Posterior cingulate gyrus (tissue), 11 donors: ENCODE data around the gene XPNPEP1.

Experiments
- DNase-seq, 10 donors: peaks; one replicate each; pipeline versions ENCODE4 v3.0.0 to v3.0.0-alpha.2; 2020 to 2021; ENCODE audit warnings: mixed read lengths in 3 of 10
- intact Hi-C: fragments of 100-400 bp; cut with DNase I; formaldehyde crosslinking; loops from one replicate; pipeline ENCODE4 v1.15.1; 2023

Gene XPNPEP1

DNA sequence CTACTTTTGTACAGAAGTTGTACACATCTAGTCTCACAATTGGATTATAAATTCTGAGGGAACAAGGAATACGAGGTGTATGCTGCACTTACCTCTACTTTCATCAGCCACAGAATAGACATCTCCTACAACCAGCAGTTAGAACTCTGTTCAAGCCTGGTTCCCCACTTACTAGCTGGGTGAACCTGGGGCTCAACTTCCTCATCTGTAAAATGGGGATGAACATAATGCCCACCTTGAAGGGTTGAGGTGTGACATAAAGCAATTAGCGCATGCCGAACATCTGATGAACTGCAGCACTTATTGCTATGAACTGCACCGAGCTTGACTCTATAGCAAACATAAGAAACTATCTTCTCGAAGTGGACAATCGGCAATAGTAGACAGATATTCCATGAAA is 25.3 kb downstream of the XPNPEP1 start:
- DNase-seq = no peak
- intact Hi-C loops = loop anchor here (10.0 kb wide), 1 partner anchor 107 kb away; the partner anchor contains the start of gene ADD3

DNA sequence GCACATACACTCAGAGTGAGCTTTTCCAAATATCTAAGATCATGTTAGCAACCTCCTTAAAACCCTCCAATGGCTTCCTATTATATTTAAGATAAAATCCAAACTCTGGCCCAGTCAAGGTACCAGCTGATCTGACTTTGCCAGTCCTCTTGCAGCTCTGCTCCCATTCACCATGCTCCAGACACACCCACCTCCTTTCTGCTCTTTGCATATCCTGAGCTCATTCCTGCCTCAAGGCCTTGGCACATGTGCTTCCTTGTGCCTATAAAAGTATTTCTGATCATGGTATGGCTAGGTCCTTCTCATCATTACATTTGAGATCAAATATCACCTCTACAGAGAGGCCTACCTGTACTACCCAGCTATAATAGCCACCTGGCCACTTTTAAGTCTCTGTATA is 27.5 kb downstream of the XPNPEP1 start:
- intact Hi-C loops = loop anchor here (10.0 kb wide), 1 partner anchor 109 kb away; the partner anchor contains the start of gene ADD3
- no peak for DNase-seq

DNA sequence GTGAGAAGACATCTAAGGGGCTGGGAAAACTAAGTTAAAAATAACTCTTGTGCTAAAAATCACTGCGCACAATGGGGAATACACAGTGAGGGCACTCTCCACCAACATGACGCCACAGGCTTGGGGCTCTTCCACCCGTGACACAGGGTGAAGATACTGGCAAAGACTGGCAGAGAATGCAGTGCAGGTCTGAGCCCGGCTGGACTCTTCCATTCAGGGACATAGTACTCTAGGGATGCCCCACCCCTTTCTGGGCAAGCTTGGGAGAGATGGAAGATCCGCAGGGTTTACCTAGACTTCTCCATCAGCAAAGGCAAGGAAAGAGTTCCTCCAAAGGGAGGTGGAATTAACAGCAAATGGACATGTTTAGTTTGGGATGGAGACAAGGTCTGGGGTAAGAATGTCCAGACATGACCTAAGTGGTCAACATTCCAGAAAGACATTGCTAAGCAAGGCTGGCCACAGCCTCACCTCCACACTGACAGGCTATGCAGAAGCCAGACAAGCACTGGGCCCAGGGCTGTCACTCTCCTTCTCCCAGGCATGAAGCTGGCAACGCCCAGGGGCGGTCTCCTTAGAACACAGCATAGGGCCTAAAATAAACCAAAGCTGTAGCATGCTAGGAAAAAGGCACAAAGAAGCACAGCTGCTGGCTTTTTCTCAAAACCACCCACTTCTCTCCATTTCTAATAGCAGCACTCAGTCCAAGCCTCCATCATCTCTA is 28.1 kb downstream of the XPNPEP1 start:
- DNase-seq = peak in 8 of 10 donors; percentile 51 to 95 (median 79)
- intact Hi-C loops = loop anchor here (10.0 kb wide), 1 partner anchor 110 kb away; the partner anchor contains the start of gene ADD3

DNA sequence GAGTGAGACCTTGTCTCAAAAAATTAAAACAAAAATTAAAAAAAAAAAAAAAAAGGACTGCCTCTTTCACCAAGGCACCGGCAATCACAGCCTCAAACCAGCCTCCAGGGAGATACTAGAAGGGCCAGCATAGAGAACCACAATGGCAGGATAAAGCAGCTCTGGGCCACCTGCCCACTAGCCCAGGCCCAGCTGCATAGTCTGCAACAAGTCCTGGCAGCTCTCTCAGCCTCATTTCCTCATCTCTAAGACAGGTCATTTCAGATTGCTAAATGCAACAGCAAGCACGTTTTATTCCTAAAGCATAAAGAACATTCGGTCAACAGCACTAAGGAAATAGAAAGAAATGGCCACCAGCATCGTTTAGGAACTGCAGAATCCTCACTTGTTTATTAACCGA is 28.8 kb downstream of the XPNPEP1 start:
- intact Hi-C loops = loop anchor here (10.0 kb wide), 1 partner anchor 110 kb away; the partner anchor contains the start of gene ADD3
- DNase-seq = peak; percentile 43 to 94 (median 58)

- DNase-seq = no peak
- intact Hi-C loops = loop anchor here (10.0 kb wide), 1 partner anchor 111 kb away; the partner anchor contains the start of gene ADD3
Measured at GRCh38 chr10:109893386-109893785, 29.9 kb downstream of the XPNPEP1 start.

DNA sequence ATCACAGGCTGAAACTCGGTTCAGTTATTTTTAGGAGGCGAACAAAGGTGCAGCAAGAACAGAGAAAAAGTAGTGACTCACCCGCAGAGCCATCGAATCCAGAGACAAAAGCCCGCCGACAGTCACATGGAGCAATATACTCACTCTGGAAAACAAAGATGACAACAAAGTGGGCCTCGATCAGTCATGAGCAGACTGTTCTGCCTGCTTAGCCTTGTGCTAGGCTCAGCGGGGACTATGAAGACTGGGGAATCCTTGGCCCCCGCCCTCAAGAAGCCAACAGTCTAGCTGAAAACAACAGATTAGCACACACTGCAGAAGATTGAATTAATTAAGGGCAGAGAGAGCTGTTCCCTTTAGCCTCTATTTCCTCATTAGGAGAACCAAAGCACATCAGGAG is 30.4 kb downstream of the XPNPEP1 start:
- peak in 1 of 10 donors; percentile 76 for DNase-seq
- intact Hi-C loops = loop anchor here (10.0 kb wide), 1 partner anchor 112 kb away; the partner anchor contains the start of gene ADD3

DNA sequence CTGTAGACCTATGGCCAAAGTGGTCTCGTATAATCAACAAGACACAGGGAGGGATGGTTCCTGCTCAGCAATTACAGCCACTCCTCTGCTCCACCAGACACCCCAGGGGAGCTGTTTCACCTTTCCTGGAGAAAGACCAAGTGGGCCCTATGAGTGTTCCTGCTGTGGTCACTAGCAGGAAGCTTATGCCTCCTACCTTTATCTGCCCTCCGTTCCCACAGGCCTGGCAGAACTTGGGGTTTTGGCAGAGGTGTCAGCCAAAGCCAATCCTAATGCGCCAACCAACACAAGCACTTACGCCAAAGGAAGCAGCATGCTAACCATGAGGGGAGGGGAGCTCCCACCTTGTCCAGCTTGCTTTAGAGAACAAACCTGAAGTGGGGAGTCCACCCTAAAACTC is 31.2 kb downstream of the XPNPEP1 start:
- no peak for DNase-seq
- intact Hi-C loops = loop anchor here (10.0 kb wide), 1 partner anchor 113 kb away; the partner anchor contains the start of gene ADD3

DNA sequence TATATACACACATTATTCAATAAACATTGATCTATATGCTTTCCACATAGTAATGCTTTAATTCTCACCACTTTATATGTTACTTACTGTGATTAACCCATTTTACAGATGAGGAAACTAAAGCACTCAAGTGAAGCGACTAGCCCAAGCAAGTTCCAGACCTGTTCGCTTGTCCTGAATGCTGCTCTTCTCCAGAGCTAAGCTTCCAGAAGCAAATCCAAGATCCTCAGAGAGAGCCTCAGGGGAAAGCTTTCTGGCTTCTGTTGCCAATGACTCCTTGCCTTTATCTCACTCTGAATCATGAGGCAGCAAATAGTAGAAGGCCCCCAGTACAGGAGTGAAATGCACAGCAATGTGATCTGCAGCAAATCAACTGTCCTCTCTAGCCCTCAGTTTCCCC is 32.2 kb downstream of the XPNPEP1 start:
- intact Hi-C loops = loop anchor here (10.0 kb wide), 1 partner anchor 114 kb away; the partner anchor contains the start of gene ADD3
- DNase-seq = no peak

DNA sequence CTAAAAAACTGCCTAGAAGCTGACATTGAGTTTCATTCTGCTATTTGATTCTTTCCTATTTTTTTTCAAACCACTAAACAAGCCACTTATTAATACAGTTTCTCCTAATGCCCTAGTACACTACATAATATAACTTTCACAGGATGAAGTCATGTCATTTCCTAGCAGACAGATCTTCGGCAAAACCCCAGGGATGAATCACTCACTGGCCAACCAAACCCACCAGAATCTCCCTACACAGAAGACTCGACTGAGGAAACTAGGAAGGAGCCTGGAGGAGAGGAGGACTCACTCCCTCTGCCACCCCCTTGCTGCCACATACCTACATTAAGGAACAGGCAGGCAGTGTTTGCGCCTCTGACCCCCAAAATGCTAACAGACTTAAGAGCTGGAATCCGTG is 33.4 kb downstream of the XPNPEP1 start:
- DNase-seq = no peak
- intact Hi-C loops = loop anchor here (5.0 to 10.0 kb wide), 3 partner anchors 115 to 385 kb away; partner anchors contain the start of genes ADD3 and MXI1

GRCh38 chr10:109887776-109888175 is 35.5 kb downstream of the XPNPEP1 start:
- intact Hi-C loops = loop anchor here (5.0 to 10.0 kb wide), 2 partner anchors 320 to 387 kb away; partner anchors contain the start of gene MXI1
- DNase-seq = no peak

DNA sequence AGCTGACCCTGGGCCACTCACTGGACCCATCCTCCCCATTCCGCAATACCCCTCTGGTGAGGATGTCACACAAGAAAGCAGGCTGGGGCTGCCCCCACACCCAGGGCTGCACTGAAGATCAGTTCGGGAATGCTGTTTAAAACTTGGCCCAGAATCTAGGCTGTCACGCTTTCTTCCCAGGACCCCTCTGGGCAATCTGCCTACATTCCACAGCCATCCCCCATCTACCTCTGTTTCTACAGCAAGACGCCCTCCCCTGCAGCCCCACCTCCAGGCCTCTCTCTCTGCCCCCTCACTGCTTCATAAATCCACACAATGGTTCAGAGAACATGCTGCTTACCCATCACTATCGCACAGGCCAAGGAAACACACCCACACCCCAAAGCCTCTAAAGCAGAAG is 36.1 kb downstream of the XPNPEP1 start:
- no peak for DNase-seq
- intact Hi-C loops = loop anchor here (5.0 to 10.0 kb wide), 2 partner anchors 320 to 388 kb away; partner anchors contain the start of gene MXI1

DNA sequence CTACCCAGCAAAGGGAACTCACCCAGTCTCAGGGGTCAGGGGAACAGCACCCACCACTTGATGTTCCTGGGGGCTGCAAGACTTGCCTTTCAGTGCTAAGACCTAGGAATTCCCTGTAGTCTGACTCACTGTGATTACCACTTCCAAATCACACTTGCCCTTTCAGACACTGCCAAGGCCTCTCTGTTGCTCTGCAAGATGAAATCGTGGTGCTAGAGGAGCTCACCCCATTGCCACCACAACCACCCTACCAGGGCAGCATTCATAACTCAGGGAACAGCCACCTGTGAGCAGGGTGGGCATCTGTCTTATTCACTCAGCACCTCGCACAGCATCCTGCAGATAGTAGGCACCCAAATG is 36.5 kb downstream of the XPNPEP1 start:
- intact Hi-C loops = loop anchor here (5.0 to 10.0 kb wide), 2 partner anchors 321 to 388 kb away; partner anchors contain the start of gene MXI1
- no peak for DNase-seq

- intact Hi-C loops = loop anchor here (5.0 to 10.0 kb wide), 2 partner anchors 321 to 389 kb away; partner anchors contain the start of gene MXI1
- DNase-seq = no peak
Measured at GRCh38 chr10:109886037-109886780, 37.1 kb downstream of the XPNPEP1 start.

DNA sequence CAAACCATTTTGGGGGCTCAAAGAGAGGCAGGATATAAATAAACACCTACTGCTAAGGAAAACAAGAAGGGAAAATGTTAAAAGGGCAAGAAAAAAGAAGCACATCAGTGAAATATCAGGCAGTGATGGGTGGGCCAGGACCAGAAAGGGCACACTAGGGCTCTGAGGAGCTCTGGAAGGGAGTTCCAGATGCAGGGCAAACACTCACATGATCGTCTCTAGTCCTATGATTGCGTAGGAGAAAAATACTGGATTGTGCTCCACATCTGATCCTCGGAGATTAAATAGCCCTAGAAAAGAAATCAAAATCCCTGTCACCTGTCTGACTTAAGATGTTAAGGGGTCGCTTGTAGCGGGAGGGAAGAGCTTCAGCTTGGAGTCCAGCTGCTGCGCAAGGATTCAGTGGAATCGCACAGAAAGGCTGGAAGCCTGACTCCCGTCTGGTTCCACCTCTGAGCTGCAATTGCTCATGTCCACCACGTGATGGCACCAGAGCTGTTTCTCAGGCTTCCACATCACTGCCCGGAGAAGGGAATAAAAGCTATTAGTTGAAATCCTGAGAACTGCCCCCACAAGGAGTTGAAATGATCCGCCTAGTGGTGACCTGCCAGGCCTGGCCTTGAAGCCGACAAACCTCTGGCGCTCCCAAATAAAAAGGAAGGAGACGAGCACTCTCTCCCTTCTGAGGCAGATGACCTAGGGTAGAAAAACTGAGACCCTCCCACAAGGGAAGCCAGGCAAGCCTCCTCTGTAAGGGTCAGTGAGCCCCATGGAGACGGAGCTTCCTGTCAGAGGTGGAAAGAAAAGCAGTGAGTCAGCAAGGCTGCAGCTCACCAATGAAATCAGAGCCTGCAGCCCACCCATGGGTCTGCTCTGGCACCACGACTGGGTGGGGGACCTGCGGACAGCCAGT is 39.2 kb downstream of the XPNPEP1 start:
- intact Hi-C loops = loop anchor here (5.0 to 10.0 kb wide), 2 partner anchors 253 to 391 kb away; no protein-coding TSS in a partner anchor
- peak; percentile 61 to 97 (median 72) for DNase-seq

DNA sequence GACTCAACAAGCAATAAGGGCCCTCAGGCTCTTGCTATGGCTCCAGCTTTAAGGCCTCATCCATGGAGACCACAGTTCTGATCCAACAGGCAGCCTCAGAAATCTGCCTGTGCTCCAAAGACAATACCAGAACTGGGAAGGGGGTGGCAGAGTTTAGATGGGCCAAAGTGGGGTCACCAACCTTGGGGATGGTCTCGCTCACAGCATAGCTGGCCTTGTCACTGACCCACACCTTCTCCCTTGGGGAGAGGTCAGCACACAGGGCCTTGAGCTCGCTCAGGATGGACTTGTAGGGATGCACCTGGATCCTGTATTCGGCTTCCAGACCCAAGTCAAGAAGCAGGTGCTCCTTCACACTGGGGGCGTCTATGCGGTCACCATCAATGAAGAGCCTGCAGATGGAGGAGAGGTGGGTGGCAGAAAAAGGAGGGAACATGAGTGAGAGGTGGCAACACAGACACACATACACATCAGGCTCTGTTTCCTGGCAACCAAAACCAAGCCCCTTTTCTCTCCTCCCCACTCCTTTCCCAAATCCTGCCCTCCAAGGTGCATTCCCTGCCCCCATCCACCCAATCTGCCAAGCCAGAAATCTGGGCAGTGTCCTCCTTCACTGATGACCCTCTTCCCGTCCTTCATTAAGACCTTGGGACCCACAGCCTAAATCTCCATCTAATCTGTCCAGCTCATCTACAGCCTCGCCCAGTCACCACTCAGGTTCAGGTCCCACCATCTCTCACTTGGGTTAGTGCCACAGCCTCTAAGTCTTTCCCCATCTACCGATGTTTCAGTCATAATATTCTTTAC is 40.9 kb downstream of the XPNPEP1 start:
- intact Hi-C loops = loop anchor here (5.0 to 10.0 kb wide), 2 partner anchors 255 to 392 kb away; no protein-coding TSS in a partner anchor
- DNase-seq = no peak

- no peak for DNase-seq
- intact Hi-C loops = loop anchor here (5.0 to 10.0 kb wide), 2 partner anchors 256 to 393 kb away; no protein-coding TSS in a partner anchor
Measured at GRCh38 chr10:109881769-109882057, 41.6 kb downstream of the XPNPEP1 start.

DNA sequence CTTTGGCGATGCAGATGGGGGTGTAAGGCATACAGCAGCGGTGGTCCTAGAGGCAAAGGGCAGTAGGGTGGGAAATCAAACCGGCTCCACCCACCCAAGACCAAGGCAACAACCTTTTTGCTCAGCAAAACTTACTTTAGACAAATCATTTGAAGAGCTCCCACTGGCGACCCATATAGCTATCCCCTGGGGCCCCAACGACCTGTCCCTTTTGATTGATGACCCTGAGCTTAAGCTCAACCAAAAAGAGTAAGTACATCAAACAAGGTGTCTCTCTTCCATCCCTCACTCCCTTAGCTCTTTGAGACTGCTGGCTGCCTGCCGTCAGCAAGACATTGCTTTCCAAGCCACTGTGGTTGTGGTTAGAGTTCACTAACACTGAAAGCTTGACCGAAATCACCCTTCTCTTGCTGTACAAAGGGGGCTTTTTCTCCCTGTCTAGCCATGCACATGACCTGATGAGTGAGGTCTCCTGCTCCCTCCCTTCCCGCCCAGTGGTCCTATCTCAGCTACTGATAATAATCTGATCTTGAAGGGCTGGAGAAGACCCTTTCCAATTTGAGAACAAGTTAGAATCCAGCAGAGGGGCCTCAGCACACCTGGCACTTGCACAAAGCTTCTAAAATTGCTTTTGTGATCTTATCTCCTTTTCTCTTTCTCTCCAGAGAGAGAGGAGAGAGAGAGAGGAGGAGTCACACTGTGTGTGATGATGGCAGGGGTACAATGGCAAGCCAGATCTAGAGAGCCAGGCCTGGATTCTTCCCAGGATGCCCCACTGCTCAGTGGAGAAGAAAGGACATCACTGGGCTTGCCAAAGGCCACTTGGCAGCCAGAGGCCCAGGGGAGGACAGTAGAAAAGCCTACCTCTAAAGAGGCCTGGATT is 42.2 kb downstream of the XPNPEP1 start:
- intact Hi-C loops = loop anchor here (5.0 to 10.0 kb wide), 2 partner anchors 256 to 394 kb away; no protein-coding TSS in a partner anchor
- DNase-seq = peak in 1 of 10 donors; percentile 17

DNA sequence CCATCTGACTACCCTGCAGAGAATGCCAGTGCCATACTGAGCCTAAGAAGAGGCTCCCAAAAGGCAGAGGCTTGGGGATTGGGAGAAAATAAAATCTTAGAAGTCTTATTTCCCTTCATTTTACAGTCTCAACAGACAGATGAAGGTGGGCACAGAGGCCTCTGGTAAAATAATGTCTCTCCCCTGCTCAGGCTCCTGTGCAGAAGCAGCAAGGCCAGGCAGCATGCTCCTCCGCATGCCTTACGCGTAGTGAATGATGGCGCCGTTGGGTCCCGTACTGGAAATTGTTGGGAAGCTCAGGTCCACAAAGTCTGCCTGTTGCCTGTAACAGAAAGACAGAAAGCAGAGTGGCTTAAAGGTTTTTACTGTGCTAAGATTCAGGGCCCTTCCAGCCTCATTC is 45.8 kb downstream of the XPNPEP1 start:
- no peak for DNase-seq
- intact Hi-C loops = no loop called here
